Peyer's patch (tissue), 4 donors: Measurements from ENCODE around the gene PSMD1.

ENCODE experiments used
- POLR2A ChIP-seq, 2 donors: fragments of 450-650 bp; IDR thresholded peaks; one replicate each; pipeline ENCODE4 v1.5.1; 2017; ENCODE audit warnings: antibody characterized with exemption in 2 of 2, mild to moderate bottlenecking in 2 of 2, moderate library complexity in 2 of 2
- TF ChIP-seq, protein P1 (sequence below), 6 experiments: fragments of 450-650 bp in 4 of 6; fragments of 200-600 bp in 2 of 6; sonication (generic) in 1 of 6; IDR thresholded peaks; one replicate each; pipeline ENCODE4 v1.5.1; 2017 to 2019; ENCODE audit warnings: antibody characterized with exemption in 6 of 6, mild to moderate bottlenecking in 3 of 6, moderate library complexity in 1 of 6

GRCh38 chr2:231201475-231201814 is 144.8 kb downstream of the PSMD1 start:
- no peak for TF ChIP-seq POLR2A (IDR thresholded peaks at IDR 0.05)
- TF ChIP-seq, protein P1, sequence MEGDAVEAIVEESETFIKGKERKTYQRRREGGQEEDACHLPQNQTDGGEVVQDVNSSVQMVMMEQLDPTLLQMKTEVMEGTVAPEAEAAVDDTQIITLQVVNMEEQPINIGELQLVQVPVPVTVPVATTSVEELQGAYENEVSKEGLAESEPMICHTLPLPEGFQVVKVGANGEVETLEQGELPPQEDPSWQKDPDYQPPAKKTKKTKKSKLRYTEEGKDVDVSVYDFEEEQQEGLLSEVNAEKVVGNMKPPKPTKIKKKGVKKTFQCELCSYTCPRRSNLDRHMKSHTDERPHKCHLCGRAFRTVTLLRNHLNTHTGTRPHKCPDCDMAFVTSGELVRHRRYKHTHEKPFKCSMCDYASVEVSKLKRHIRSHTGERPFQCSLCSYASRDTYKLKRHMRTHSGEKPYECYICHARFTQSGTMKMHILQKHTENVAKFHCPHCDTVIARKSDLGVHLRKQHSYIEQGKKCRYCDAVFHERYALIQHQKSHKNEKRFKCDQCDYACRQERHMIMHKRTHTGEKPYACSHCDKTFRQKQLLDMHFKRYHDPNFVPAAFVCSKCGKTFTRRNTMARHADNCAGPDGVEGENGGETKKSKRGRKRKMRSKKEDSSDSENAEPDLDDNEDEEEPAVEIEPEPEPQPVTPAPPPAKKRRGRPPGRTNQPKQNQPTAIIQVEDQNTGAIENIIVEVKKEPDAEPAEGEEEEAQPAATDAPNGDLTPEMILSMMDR (IDR thresholded peaks at IDR 0.05): no peak
